GM10266 (cell line): ENCODE results near the gene LMO3.

ENCODE experiments used
- DNase-seq: peaks from one replicate; pipeline ENCODE4 v3.0.0; 2012; ENCODE audit errors: extremely low spot score
- TF ChIP-seq, protein P1 (sequence below): IDR thresholded peaks from 2 replicates; pipeline ENCODE4 v1.5.1; 2012; ENCODE audit warnings: mild to moderate bottlenecking, low read depth; ENCODE audit not compliant: control insufficient read depth, insufficient read depth; ENCODE audit errors: missing control alignments

The LMO3 gene

DNA sequence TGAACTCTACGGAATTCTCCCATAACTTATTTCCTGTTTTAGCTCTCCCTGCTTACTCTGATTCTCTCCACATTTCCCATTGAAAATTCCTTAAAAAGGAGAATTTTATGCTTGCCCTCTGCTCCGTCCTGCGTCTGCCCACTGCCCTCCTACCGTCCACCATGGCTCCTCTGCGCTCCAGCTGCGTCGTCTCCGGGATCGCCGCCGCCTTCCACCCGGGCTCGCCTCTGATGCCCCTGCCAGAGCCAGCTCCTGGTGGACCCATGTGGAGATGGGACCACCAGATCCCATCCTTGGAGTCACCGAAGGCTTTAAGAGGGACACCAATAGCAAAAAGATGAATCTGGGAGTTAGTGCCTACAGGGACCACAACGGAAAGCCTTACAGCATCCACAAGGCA, 92.7 kb downstream of the LMO3 start:
- TF ChIP-seq, protein P1, sequence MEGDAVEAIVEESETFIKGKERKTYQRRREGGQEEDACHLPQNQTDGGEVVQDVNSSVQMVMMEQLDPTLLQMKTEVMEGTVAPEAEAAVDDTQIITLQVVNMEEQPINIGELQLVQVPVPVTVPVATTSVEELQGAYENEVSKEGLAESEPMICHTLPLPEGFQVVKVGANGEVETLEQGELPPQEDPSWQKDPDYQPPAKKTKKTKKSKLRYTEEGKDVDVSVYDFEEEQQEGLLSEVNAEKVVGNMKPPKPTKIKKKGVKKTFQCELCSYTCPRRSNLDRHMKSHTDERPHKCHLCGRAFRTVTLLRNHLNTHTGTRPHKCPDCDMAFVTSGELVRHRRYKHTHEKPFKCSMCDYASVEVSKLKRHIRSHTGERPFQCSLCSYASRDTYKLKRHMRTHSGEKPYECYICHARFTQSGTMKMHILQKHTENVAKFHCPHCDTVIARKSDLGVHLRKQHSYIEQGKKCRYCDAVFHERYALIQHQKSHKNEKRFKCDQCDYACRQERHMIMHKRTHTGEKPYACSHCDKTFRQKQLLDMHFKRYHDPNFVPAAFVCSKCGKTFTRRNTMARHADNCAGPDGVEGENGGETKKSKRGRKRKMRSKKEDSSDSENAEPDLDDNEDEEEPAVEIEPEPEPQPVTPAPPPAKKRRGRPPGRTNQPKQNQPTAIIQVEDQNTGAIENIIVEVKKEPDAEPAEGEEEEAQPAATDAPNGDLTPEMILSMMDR, result no peak
- no peak for DNase-seq

DNA sequence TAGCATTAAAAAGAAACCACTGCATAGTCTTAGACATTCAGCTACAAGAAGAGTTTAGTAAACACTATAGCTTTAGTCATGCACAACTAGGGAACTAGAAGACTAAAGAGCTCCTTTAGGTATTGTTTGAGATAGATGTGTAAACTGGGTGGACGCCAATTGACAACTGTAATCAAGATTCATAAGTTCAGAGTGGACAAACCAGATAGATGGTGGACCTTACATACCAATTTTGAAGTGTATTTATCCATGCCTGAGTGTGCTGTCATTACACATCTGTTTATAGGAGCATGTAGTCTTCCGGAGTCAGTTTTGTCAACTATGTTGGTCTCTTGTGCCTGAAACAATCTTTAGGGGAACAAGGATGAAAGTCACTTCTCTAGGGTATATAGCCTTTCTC, 96.6 kb downstream of the LMO3 start:
- TF ChIP-seq, protein P1, result no peak
- no peak for DNase-seq

DNA sequence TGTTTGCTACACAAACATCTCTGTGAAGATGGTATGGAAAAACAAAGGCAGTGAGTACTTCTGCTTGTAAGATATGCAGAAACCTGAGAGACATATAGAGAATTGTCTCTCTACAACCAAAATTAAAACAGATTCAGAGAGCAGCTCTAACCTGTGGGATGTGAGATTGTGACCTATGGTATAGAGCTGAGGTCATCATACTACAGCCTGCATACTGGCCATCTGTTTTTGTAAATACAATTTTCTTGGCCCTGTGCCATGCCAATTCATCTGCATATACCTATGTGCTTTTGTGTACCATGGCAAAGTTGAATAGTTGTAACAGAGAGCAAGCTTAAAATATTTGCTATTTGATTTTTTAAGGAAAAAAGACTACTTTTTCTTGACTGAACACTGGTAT, 99.6 kb downstream of the LMO3 start:
- no peak for DNase-seq
- TF ChIP-seq, protein P1, result no peak

DNA sequence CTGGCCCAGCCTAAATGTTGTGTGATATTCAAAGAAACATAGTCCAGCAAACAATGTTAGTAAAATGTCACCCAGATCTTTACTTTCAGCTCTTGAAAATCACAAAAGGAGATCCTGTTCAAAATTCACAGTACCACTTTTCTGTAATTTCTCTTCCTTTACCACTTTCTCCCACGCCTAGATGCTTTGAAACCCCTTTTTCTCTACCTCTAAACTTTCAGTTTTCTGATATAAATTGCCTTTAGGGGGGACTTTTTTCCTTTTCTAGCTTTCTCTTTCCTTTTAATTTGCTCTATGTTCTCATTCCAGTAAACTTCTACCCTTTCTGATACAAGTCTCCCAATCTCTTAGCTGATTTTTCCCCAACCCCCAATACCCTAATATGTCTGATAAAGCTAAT, 101.8 kb downstream of the LMO3 start:
- no peak for DNase-seq
- TF ChIP-seq, protein P1, result no peak

DNA sequence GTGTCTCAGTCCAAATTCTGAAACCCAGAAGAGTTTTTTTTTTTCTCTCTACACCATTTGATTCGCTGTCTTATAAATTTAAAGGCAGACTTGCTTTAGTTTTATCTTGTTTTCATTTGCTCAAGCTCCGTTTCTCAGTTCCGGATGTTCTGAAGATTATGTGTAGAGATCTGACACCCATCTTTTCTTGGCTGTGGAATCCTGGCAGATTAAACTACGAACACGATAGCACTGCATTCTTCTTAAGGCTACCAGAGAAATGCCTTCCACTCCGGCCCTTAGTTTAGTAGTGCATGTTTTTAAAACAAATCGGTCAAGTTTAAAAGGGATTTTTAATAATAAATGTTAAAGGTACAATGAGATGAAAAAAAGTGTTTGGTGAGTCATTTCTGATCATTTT, 106.4 kb downstream of the LMO3 start:
- TF ChIP-seq, protein P1, result no peak
- DNase-seq, result no peak
